GM12892 (cell line): ENCODE measurements around the gene LHX6.

Experiments
- POLR2A ChIP-seq: IDR thresholded peaks from 2 replicates; pipeline ENCODE4 v1.6.1; 2011; ENCODE audit warnings: low read depth, low read length, control low read depth
- POLR2AphosphoS5 ChIP-seq: IDR thresholded peaks from 2 replicates; pipeline ENCODE4 v1.6.1; 2011; ENCODE audit warnings: low read depth, low read length, control low read depth

- no peak for TF ChIP-seq POLR2AphosphoS5
- no peak for TF ChIP-seq POLR2A
These were observed 11.0 kb upstream of the LHX6 start for GRCh38 chr9:122239722-122240121.
